Measurements from ENCODE around the gene SGTB. TPM values are rescaled to one million over a fixed set of nuclear protein-coding genes. Genes with fewer than 3 reads are reported as not detected.
"Not testable (repeated sequence)": the region's sequence is repeated elsewhere in the genome, so short reads cannot be mapped to it uniquely, and the experiment has no call there.

The SGTB gene
- total RNA-seq, 1 donor from 2014 or later: 6.4 TPM

- TF ChIP-seq POLR2AphosphoS5 (IDR thresholded peaks at IDR 0.05; ENCODE audit: insufficient read depth in 1 of 2, low read depth in 1 of 2) (no peak), POLR2A (IDR thresholded peaks at IDR 0.05) (no peak)
- TF ChIP-seq, protein P1, sequence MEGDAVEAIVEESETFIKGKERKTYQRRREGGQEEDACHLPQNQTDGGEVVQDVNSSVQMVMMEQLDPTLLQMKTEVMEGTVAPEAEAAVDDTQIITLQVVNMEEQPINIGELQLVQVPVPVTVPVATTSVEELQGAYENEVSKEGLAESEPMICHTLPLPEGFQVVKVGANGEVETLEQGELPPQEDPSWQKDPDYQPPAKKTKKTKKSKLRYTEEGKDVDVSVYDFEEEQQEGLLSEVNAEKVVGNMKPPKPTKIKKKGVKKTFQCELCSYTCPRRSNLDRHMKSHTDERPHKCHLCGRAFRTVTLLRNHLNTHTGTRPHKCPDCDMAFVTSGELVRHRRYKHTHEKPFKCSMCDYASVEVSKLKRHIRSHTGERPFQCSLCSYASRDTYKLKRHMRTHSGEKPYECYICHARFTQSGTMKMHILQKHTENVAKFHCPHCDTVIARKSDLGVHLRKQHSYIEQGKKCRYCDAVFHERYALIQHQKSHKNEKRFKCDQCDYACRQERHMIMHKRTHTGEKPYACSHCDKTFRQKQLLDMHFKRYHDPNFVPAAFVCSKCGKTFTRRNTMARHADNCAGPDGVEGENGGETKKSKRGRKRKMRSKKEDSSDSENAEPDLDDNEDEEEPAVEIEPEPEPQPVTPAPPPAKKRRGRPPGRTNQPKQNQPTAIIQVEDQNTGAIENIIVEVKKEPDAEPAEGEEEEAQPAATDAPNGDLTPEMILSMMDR (IDR thresholded peaks at IDR 0.05): no peak
- H3K36me3 ChIP-seq: no peaks in the 10 kb centered on the region
- no peaks in the 10 kb centered on the region for H3K9me3 ChIP-seq
- H3K27me3 ChIP-seq: no peaks in the 10 kb centered on the region
- DNase-seq (ENCODE audit: extremely low spot score in 2 of 2): no peak
- no peak overlapping the region for H3K27ac ChIP-seq
- intact Hi-C loops (cut with DNase I): no loop called here
- no peaks in the 10 kb centered on the region for H3K4me1 ChIP-seq
- no peak overlapping the region for H3K4me3 ChIP-seq
Observed at GRCh38 chr5:65736011-65736410, 14.1 kb upstream of the SGTB start.

DNA sequence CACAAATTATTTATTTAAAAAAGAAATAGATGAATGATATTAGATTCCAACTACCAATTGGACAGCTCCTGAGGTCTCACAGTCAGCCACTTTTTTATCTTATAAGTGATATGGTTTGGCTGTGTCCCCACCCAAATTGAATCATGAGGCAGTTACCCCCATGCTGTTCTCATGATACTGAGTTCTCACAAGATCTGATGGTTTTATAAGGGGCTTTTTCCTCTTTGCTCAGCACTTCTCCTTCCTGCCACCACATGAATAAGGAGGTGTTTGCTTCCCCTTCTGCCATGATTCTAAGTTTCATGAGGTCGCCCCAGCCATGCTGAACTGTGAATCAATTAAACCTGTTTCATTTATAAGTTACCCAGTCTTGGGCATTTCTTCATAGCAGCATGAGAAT lies 13.0 kb upstream of the SGTB start:
- no peaks in the 10 kb centered on the region for H3K27me3 ChIP-seq
- intact Hi-C loops (cut with DNase I): no loop called here
- H3K9me3 ChIP-seq: no peaks in the 10 kb centered on the region
- TF ChIP-seq POLR2AphosphoS5 (IDR thresholded peaks at IDR 0.05; ENCODE audit: insufficient read depth in 1 of 2, low read depth in 1 of 2): no peak
- TF ChIP-seq POLR2A (IDR thresholded peaks at IDR 0.05): no peak
- TF ChIP-seq, protein P1 (IDR thresholded peaks at IDR 0.05): no peak
- H3K4me3 ChIP-seq: no peak overlapping the region
- no peak for DNase-seq (ENCODE audit: extremely low spot score in 2 of 2)
- H3K4me1 ChIP-seq: no peaks in the 10 kb centered on the region
- H3K36me3 ChIP-seq: no peaks in the 10 kb centered on the region
- H3K27ac ChIP-seq: no peak overlapping the region

GRCh38 chr5:65734196-65734775 lies 12.4 kb upstream of the SGTB start:
- H3K4me1 ChIP-seq; H3K4me3 ChIP-seq; H3K36me3 ChIP-seq; H3K27ac ChIP-seq; DNase-seq (ENCODE audit: extremely low spot score in 2 of 2); intact Hi-C loops (cut with DNase I); H3K27me3 ChIP-seq; H3K9me3 ChIP-seq: not testable (repeated sequence)

- H3K4me3 ChIP-seq; H3K27me3 ChIP-seq; H3K27ac ChIP-seq; H3K9me3 ChIP-seq; intact Hi-C loops (cut with DNase I); H3K4me1 ChIP-seq; DNase-seq (ENCODE audit: extremely low spot score in 2 of 2); H3K36me3 ChIP-seq: not testable (repeated sequence)
Observed at GRCh38 chr5:65732046-65732445, 10.1 kb upstream of the SGTB start.

GRCh38 chr5:65730910-65731309 lies 9.0 kb upstream of the SGTB start:
- TF ChIP-seq, protein P1 (IDR thresholded peaks at IDR 0.05): no peak
- no peak for TF ChIP-seq POLR2AphosphoS5 (IDR thresholded peaks at IDR 0.05; ENCODE audit: insufficient read depth in 1 of 2, low read depth in 1 of 2)
- TF ChIP-seq POLR2A (IDR thresholded peaks at IDR 0.05): no peak
- no peak overlapping the region for H3K4me3 ChIP-seq
- H3K27ac ChIP-seq: no peak overlapping the region
- DNase-seq (ENCODE audit: extremely low spot score in 2 of 2): no peak
- intact Hi-C loops (cut with DNase I): no loop called here
- no peaks in the 10 kb centered on the region for H3K36me3 ChIP-seq
- no peaks in the 10 kb centered on the region for H3K27me3 ChIP-seq
- no peaks in the 10 kb centered on the region for H3K9me3 ChIP-seq
- no peaks in the 10 kb centered on the region for H3K4me1 ChIP-seq

- H3K27ac ChIP-seq: no peak overlapping the region
- H3K9me3 ChIP-seq: no peaks in the 10 kb centered on the region
- no peak overlapping the region for H3K4me3 ChIP-seq
- DNase-seq (ENCODE audit: extremely low spot score in 2 of 2): no peak
- peaks cover 9% of the 10 kb centered on the region for H3K4me1 ChIP-seq
- H3K27me3 ChIP-seq: no peaks in the 10 kb centered on the region
- TF ChIP-seq POLR2AphosphoS5 (IDR thresholded peaks at IDR 0.05; ENCODE audit: insufficient read depth in 1 of 2, low read depth in 1 of 2) (no peak), POLR2A (IDR thresholded peaks at IDR 0.05) (no peak)
- TF ChIP-seq, protein P1 (IDR thresholded peaks at IDR 0.05): no peak
- no peaks in the 10 kb centered on the region for H3K36me3 ChIP-seq
- intact Hi-C loops (cut with DNase I): no loop called here
Observed at GRCh38 chr5:65728218-65728617, 6.3 kb upstream of the SGTB start.
